Loucy (cell line): ENCODE data around the gene TSFM.

Experiments
- EZH2phosphoT487 ChIP-seq: fragments of 200-600 bp; IDR thresholded peaks from 2 replicates; pipeline ENCODE4 v1.6.1; 2018; ENCODE audit warnings: antibody characterized with exemption, mild to moderate bottlenecking, moderate library complexity, borderline replicate concordance
- TF ChIP-seq, protein P1 (sequence below): fragments of 200-600 bp; sonication (generic); conservative IDR thresholded peaks from 2 replicates; pipeline ENCODE4 v1.5.1; 2014; ENCODE audit warnings: mild to moderate bottlenecking, antibody characterized with exemption, low read length

DNA sequence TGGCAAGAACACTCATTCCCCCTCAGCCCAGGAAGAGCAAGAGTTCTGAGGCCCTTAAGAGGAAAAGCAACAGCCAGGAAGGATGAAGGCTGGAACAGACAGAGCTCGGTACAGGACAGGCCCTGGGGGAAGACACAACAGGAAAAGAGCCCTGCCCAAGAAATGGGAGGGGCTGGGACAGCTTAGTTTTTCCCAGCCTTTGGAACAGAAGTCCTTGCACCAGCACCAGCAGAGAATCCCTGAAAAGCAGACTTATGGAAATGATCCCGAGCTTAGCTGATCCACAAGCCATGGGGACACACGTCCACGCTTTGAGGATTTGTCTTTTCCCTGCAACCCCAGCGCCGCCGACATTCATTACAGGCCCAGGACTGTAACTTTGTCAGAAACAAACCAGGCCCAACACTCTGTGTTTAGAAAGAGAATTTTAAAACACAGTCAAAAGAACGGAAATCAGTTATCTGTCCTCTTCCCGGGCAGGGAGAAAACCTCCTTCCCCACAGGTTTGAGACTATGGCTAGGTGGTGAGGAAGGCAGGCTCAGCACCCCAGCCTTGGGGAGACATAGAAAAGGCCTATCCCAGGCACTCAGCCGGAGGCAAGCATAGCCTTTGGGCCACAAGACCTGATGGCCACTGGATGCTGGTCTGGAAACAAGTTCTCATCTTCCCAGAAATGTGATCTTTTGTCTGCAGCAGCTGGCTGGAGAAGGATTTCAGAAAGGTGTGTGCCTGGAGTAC, 40.0 kb downstream of the TSFM start:
- TF ChIP-seq, protein P1, sequence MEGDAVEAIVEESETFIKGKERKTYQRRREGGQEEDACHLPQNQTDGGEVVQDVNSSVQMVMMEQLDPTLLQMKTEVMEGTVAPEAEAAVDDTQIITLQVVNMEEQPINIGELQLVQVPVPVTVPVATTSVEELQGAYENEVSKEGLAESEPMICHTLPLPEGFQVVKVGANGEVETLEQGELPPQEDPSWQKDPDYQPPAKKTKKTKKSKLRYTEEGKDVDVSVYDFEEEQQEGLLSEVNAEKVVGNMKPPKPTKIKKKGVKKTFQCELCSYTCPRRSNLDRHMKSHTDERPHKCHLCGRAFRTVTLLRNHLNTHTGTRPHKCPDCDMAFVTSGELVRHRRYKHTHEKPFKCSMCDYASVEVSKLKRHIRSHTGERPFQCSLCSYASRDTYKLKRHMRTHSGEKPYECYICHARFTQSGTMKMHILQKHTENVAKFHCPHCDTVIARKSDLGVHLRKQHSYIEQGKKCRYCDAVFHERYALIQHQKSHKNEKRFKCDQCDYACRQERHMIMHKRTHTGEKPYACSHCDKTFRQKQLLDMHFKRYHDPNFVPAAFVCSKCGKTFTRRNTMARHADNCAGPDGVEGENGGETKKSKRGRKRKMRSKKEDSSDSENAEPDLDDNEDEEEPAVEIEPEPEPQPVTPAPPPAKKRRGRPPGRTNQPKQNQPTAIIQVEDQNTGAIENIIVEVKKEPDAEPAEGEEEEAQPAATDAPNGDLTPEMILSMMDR, result no peak
- TF ChIP-seq EZH2phosphoT487, result no peak
